ENCODE data around the gene RABGAP1L. TPM values are rescaled to one million over a fixed set of nuclear protein-coding genes. Genes with fewer than 3 reads are reported as not detected.

Gene RABGAP1L
- total and polyA plus RNA-seq, 2 of the 8 experiments (the other 6 are each of a cell fraction or from before 2014, with no cell fraction given), result 33.3 to 156 TPM

- Histone ChIP-seq H2BK120ac (replicated peaks; ENCODE audit: low read depth, low read length) (no peak overlapping the region), H3K14ac (ENCODE audit: insufficient read length) (no peak overlapping the region), H4K8ac (ENCODE audit: extremely low read depth, insufficient read depth, low read length) (no peak overlapping the region), H2BK12ac (ENCODE audit: low read depth, low read length) (no peak overlapping the region), H3K4ac (replicated peaks; ENCODE audit: insufficient read length, low read depth, low read length) (no peak overlapping the region), H2BK20ac (ENCODE audit: low read length) (no peak overlapping the region), H4K20me1 (replicated peaks in 1 of 2; ENCODE audit: control insufficient read depth in 1 of 2, insufficient read depth in 2 of 2, low read length in 2 of 2) (no peaks in the 10 kb centered on the region), H3K23me2 (ENCODE audit: low read depth, low read length) (no peaks in the 10 kb centered on the region), H3K4me2 (ENCODE audit: insufficient read depth in 1 of 2, low read depth in 2 of 2, low read length in 2 of 2) (no peak overlapping the region), H4K91ac (replicated peaks; ENCODE audit: insufficient read length, low read length) (no peak overlapping the region), H3K79me2 (ENCODE audit: control insufficient read depth in 1 of 2, insufficient read depth in 2 of 2, low read length in 2 of 2) (no peaks in the 10 kb centered on the region), H3K27ac (ENCODE audit: low read depth, low read length) (no peak overlapping the region), H3K79me1 (ENCODE audit: low read depth, low read length) (no peaks in the 10 kb centered on the region), H2AK5ac (ENCODE audit: low read depth, low read length) (no peak overlapping the region), H3K4me1 (replicated peaks in 1 of 4; ENCODE audit: control insufficient read depth in 3 of 4, insufficient read depth in 4 of 4, low read length in 3 of 4) (no peaks in the 10 kb centered on the region), H3K18ac (ENCODE audit: extremely low read depth, low read length) (no peak overlapping the region), H4K5ac (ENCODE audit: insufficient read length, low read depth, low read length) (no peak overlapping the region), H3K9ac (replicated peaks in 1 of 4; ENCODE audit: extremely low read depth in 1 of 4, low read depth in 3 of 4, low read length in 3 of 4) (no peak overlapping the region), H3K9me3 (ENCODE audit: insufficient read depth in 2 of 2, low read depth in 1 of 2, low read length in 1 of 2) (no peaks in the 10 kb centered on the region), H3K36me3 (ENCODE audit: control insufficient read depth in 2 of 4, insufficient read depth in 4 of 4, low read length in 3 of 4) (no peaks in the 10 kb centered on the region), H2AFZ (ENCODE audit: low read length) (no peak overlapping the region), H3K27me3 (replicated peaks in 1 of 4; ENCODE audit: control insufficient read depth in 3 of 4, extremely low read depth in 1 of 4, insufficient read depth in 3 of 4, low read length in 3 of 4) (no peaks in the 10 kb centered on the region), H3K56ac (replicated peaks; ENCODE audit: insufficient read length, low read depth, low read length) (no peak overlapping the region), H2BK5ac (ENCODE audit: low read depth, low read length) (no peak overlapping the region), H3K23ac (ENCODE audit: insufficient read length) (no peak overlapping the region), H3K4me3 (ENCODE audit: extremely low read depth in 1 of 4, insufficient read depth in 2 of 4, low read depth in 3 of 4, low read length in 4 of 4) (no peak overlapping the region), H2BK15ac (ENCODE audit: low read length) (no peak overlapping the region)
- ChIA-PET CTCF (ENCODE audit: partially characterized antibody) (interaction anchor here (1.2 to 3.4 kb wide), 2 partner anchors 11 to 15 kb away, joined by 3 to 18 read pairs; no protein-coding TSS in a partner anchor), POLR2A (ENCODE audit: partially characterized antibody) (no interaction called here)
- no peak for TF ChIP-seq EGR1 (IDR thresholded peaks at IDR 0.05; ENCODE audit: borderline replicate concordance, low read depth, low read length)
- TF ChIP-seq RBBP5 (IDR thresholded peaks at IDR 0.05; ENCODE audit: borderline replicate concordance, low read depth, low read length), result no peak
- TF ChIP-seq ZNF274 (IDR thresholded peaks at IDR 0.05; ENCODE audit: borderline replicate concordance, extremely low read depth, low read length), result no peak
- no peak for TF ChIP-seq KDM4A (IDR thresholded peaks at IDR 0.05; ENCODE audit: low read depth, low read length, severe bottlenecking)
- no peak for TF ChIP-seq CHD1 (IDR thresholded peaks at IDR 0.05; ENCODE audit: low read depth, low read length)
- FAIRE-seq (no peak), DNase-seq (ENCODE audit: low read depth in 1 of 2, low spot score in 2 of 2) (no peak)
These were observed 114.5 kb downstream of the RABGAP1L start for GRCh38 chr1:174273776-174274175.

Measured in H1 (cell line).